GM19328 (cell line): Measurements from ENCODE around the gene SLPI.

Experiments used
- ATAC-seq: cut with Tn5 transposase; IDR thresholded peaks from one replicate; pipeline ENCODE4 v1.9.1; 2021; ENCODE audit warnings: mild to moderate bottlenecking, moderate library complexity; ENCODE audit not compliant: unreplicated experiment

SLPI gene

DNA sequence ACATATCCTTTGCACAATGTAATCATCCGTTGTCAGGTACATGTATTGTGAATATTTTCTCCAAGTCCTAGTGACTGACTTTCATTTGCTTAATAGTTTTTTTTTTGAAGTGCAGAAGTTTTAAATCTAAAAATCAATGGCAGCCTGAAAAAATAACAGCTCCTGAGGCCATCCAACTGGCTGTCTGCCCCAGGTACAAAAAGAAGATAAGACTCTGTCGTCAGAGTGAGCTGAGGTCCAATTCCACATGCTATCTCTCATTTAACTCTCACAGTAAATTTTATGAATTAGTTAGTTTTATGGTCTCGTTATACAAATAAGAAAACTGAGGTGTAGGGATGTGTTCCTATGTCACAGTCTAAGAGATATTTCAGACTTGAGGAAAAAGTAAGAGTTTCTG lies 21.0 kb upstream of the SLPI start:
- no peak for ATAC-seq

GRCh38 chr20:45269754-45270270 lies 15.4 kb upstream of the SLPI start:
- no peak for ATAC-seq

GRCh38 chr20:45269056-45269455 lies 14.7 kb upstream of the SLPI start:
- ATAC-seq = no peak

- ATAC-seq = no peak
Measured at GRCh38 chr20:45268531-45268930, 14.2 kb upstream of the SLPI start.

DNA sequence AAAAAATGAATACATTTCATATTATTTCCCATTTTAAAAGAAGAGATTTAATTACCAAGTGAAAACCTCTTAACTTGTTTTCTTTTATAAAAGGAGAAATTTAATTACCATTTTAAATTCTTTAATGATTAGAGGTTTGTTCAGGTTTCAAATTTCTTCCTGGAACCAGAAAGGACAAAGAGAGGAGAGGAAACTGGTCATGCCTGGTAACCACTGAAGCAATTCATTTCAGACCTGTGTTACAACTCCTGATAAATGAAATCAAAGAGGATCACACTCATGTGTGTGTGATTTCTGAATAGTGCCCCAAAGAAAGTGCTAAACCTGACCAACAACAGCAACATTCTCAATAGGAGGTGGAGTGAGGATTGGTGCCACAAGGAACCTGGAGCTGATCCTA lies 12.6 kb upstream of the SLPI start:
- ATAC-seq = no peak

GRCh38 chr20:45263556-45264266 lies 9.3 kb upstream of the SLPI start:
- no peak for ATAC-seq

- no peak for ATAC-seq
Measured at GRCh38 chr20:45258664-45259063, 4.3 kb upstream of the SLPI start.

DNA sequence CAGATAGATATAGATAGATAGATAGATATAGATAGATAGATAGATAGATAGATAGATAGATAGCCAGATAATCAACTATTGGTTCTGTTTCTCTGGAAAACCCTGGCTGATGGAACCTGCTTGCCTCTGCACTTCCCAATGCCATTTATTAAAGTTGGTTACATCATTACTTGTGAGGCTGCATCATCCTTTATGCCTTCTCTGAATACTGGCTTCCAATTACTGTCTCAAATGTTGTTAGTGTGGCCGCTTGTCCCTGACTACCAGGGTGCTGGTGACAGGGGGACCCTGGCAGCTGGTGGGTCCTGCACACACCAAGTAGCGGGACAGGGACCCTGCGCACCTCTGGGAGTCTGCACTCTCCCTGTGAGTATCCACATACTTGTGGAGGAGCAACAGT lies 3.9 kb upstream of the SLPI start:
- ATAC-seq = no peak

GRCh38 chr20:45257711-45258110 lies 3.3 kb upstream of the SLPI start:
- ATAC-seq = no peak

DNA sequence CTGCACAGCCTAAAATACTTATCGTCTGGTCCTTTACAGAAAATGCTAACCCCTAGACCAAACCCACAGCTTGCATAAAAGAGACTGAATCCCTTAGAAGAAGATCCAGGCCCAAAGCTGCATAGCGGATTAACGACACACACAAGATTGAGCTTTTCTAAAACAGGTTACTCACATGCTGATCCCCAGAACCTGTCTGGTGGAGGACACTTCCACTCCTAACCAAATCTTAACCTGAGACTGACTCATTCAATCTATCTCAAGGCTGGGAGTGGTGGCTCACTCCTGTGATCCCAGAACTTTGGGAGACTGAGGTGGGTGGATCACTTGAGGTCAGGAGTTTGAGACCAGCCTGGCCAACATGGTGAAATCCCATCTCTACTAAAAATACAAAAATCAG lies 2.8 kb upstream of the SLPI start:
- no peak for ATAC-seq

GRCh38 chr20:45253261-45253660 lies 1.1 kb downstream of the SLPI start:
- ATAC-seq = no peak

GRCh38 chr20:45251884-45252560 lies 2.3 kb downstream of the SLPI start:
- no peak for ATAC-seq

DNA sequence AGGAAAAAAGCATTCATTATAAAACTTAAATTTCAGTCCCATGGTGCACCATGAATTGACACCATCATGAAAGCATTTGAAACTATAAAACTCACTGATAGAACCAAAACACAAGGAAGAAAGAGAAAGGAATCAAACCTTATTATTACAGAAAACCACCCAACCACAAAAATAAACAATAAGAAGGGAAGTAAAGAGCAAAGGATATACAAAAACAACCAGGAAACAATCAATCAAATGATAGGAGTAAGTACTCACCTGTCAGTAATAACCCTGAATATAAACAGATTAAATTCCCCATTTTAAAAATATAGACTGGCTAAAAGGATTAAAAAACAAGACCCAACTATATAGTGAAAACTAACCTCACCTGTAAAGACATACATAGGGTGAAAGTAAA lies 5.8 kb downstream of the SLPI start:
- ATAC-seq = no peak

DNA sequence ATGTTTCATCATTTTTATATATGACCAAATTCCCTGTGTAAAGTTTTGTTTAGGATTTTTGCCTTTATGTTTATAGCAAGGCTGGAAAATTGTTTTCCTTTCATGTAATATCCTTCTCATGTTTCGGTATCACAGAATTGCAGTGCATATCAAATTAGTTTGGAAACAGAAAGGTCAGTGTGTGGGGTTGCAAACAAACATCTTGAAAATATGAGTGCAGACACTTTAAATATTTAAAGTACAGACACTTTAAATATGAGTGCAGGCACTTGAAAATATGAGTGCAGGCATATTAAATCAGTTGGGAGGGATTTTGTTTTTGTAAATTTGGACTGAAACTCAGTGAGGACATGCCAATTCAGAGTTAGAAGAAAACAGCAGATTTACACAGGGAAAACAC lies 6.5 kb downstream of the SLPI start:
- no peak for ATAC-seq

DNA sequence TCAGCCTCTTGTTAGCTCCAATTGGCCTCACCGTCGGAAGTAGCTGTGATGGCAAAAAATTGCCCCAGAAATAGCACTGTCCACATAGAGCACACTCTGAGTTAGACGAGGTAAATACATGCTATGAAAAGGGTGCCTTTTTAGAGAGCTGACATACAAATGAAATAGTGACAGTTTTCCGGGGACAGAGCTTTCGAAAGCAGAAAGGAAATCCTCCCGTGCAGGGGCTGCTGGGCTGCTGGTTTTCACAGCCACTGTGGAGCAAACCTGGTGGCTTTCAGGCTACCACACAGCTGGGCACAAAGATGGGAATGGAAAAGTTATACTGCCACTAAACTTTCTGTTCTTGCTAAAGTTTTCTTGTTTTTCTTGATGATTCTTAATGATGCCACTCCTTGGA lies 8.3 kb downstream of the SLPI start:
- no peak for ATAC-seq

- no peak for ATAC-seq
Measured at GRCh38 chr20:45238139-45238538, 16.2 kb downstream of the SLPI start.

GRCh38 chr20:45235995-45236394 lies 18.4 kb downstream of the SLPI start:
- ATAC-seq = no peak

DNA sequence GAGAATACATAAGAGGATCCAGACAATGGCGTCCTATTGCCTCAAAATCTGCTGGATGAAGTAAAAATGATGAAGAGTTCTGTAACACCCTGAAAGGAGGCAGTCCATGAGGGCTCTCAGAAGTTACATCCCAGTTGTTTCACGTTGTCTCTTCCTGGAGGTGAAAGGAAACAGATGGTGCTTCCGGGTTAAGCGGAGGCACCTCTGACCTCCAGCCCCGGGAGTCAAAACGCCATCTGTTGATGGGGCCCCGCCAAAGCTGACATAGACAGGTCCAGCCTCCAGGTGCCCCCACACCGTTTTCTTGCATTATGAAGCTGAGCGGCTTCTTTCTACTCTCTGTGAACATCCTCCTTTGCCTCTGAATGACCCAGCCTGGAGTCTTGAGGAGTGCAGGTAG lies 23.7 kb downstream of the SLPI start:
- no peak for ATAC-seq

- ATAC-seq = no peak
Measured at GRCh38 chr20:45229264-45230056, 24.9 kb downstream of the SLPI start.

- no peak for ATAC-seq
Measured at GRCh38 chr20:45226287-45226686, 28.1 kb downstream of the SLPI start.

- no peak for ATAC-seq
Measured at GRCh38 chr20:45223136-45223535, 31.2 kb downstream of the SLPI start.

DNA sequence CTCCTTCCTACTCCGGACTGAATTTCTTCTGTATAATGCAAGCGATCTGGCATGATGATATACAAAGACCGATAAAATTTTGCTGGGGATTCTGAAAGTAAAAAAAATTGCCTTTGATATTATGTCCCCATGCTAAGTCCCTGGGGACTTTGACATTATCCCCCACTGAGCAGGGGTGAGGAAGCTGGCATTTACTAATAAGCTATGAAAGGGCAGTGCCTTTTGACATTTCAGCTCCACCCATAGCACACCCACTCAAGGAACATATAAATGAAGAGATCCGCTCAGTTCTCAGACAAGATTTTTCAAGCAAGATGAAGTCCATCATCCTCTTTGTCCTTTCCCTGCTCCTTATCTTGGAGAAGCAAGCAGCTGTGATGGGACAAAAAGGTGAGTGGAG lies 33.3 kb downstream of the SLPI start, which contains the start of gene SEMG2:
Gene SEMG2, plus strand, starts transcription at position 298 of the 400 bp plus-strand sequence. Its CDS starts 17 bp downstream, at position 315.
- no peak for ATAC-seq
